A549 (cell line): Measurements from ENCODE around the gene SCTR. TPM values are rescaled to one million over a fixed set of nuclear protein-coding genes. Genes with fewer than 3 reads are reported as not detected.

ENCODE experiments used
- ATAC-seq, 2 experiments: fragments of 200-7000 bp in 1 of 2; fragments of >200 bp in 1 of 2; cut with Nextera tagmentation in 1 of 2; cut with Tn5 transposase in 1 of 2; 3 replicates each; pipeline versions ENCODE4 v1.8.0 to v1.9.1; 2018 to 2020; ENCODE audit warnings: mild to moderate bottlenecking in 1 of 2, moderate library complexity in 1 of 2
- CTCF ChIA-PET: fragments of 300-600 bp; sonication (Branson Sonifier 250); formaldehyde crosslinking; extraction: SDS; loops from one replicate; lab custom pipeline; 2021; ENCODE audit warnings: antibody characterized with exemption, inconsistent platforms; lab: Yijun Ruan, JAX
- POLR2A ChIA-PET: fragments of 350-600 bp; formaldehyde crosslinking; extraction: SDS; loops from one replicate; lab custom pipeline; 2021; ENCODE audit warnings: antibody characterized with exemption, inconsistent platforms; lab: Yijun Ruan, JAX
- DNase-seq, 2 experiments: peaks; one replicate each; pipeline versions ENCODE4 v3.0.0 to v3.0.0-alpha.2; 2011 to 2016; ENCODE audit warnings: low read depth in 1 of 2, low spot score in 1 of 2
- FAIRE-seq: peaks from 2 replicates; lab custom pipeline; 2011; peaks lifted over from hg19 to GRCh38; lab: Jason Lieb, UNC
- H3K27ac ChIP-seq, 2 experiments: fragments of >200 bp; sonication (Bioruptor Twin); formaldehyde crosslinking; 3 replicates each; pipeline ENCODE4 v1.5.1; 2016 to 2017
- H3K4me1 ChIP-seq: fragments of >200 bp; sonication (Bioruptor Twin); formaldehyde crosslinking; 3 replicates; pipeline ENCODE4 v1.6.1; 2016
- H3K4me2 ChIP-seq: fragments of >200 bp; sonication (Bioruptor Twin); formaldehyde crosslinking; 3 replicates; pipeline ENCODE4 v1.6.1; 2016
- H3K4me3 ChIP-seq: fragments of >200 bp; sonication (Bioruptor Twin); formaldehyde crosslinking; 3 replicates; pipeline ENCODE4 v1.5.1; 2016
- H3K9me3 ChIP-seq: fragments of >200 bp; sonication (Bioruptor Twin); formaldehyde crosslinking; 3 replicates; pipeline ENCODE4 v1.6.1; 2016
- CBX2 ChIP-seq: fragments of 200-600 bp; sonication (generic); IDR thresholded peaks from 2 replicates; pipeline ENCODE4 v1.6.1; 2016; ENCODE audit warnings: low read depth, mild to moderate bottlenecking, borderline replicate concordance
- CHD2 ChIP-seq: fragments of 150-350 bp; IDR thresholded peaks from 2 replicates; pipeline ENCODE4 v1.6.1; 2014; ENCODE audit warnings: low read length; ENCODE audit not compliant: partially characterized antibody
- CTCF ChIP-seq: fragments of >200 bp; sonication (Bioruptor Twin); formaldehyde crosslinking; IDR thresholded peaks from 3 replicates; pipeline ENCODE4 v1.5.1; 2016
- FOSL2 ChIP-seq, 2 experiments: fragments of 450-650 bp in 1 of 2; fragments of >200 bp in 1 of 2; sonication (Bioruptor Twin) in 1 of 2; formaldehyde crosslinking; IDR thresholded peaks; 2 replicates each; pipeline versions ENCODE4 v1.5.0 to v1.6.1; 2016 to 2020; ENCODE audit warnings: mild to moderate bottlenecking in 1 of 2, moderate library complexity in 1 of 2
- FOXS1 ChIP-seq: fragments of 250-450 bp; sonication (Bioruptor Pico); IDR thresholded peaks from 2 replicates; pipeline ENCODE4 v1.5.0; 2020; ENCODE audit warnings: mild to moderate bottlenecking, moderate library complexity
- JUN ChIP-seq, 2 experiments: fragments of >200 bp; sonication (Bioruptor Twin); formaldehyde crosslinking; IDR thresholded peaks; 2 replicates in 1 of 2; 3 replicates in 1 of 2; pipeline ENCODE4 v1.6.1; 2016 to 2017
- KDM5A ChIP-seq: fragments of 200-600 bp; sonication (generic); IDR thresholded peaks from 2 replicates; pipeline ENCODE4 v1.6.1; 2016; ENCODE audit warnings: antibody characterized with exemption, mild to moderate bottlenecking
- MAFK ChIP-seq: fragments of 450-650 bp; IDR thresholded peaks from 2 replicates; pipeline ENCODE4 v1.6.1; 2014; ENCODE audit not compliant: partially characterized antibody
- PBX3 ChIP-seq: IDR thresholded peaks from 2 replicates; pipeline ENCODE4 v1.6.1; 2012
- POLR2A ChIP-seq: IDR thresholded peaks from 2 replicates; pipeline ENCODE4 v1.6.1; 2012; ENCODE audit warnings: mild to moderate bottlenecking, low read length
- RAD21 ChIP-seq, 2 experiments: fragments of >200 bp in 1 of 2; sonication (Bioruptor Twin) in 1 of 2; formaldehyde crosslinking in 1 of 2; IDR thresholded peaks in 1 of 2; conservative IDR thresholded peaks in 1 of 2; 2 replicates in 1 of 2; 3 replicates in 1 of 2; pipeline ENCODE4 v1.6.1; 2012 to 2018; ENCODE audit warnings: inconsistent platforms in 1 of 2
- RCOR1 ChIP-seq: fragments of 150-350 bp; IDR thresholded peaks from 2 replicates; pipeline ENCODE4 v1.6.1; 2014; ENCODE audit warnings: antibody characterized with exemption, low read length, low read depth
- REST ChIP-seq: fragments of 200-600 bp; sonication (generic); IDR thresholded peaks from 2 replicates; pipeline ENCODE4 v1.6.1; 2016; ENCODE audit warnings: antibody characterized with exemption, mild to moderate bottlenecking, moderate library complexity
- TP53 ChIP-seq: fragments of 250-450 bp; sonication (Bioruptor Pico); IDR thresholded peaks from 2 replicates; pipeline ENCODE4 v1.5.0; 2021; ENCODE audit warnings: mild to moderate bottlenecking, moderate library complexity
- ZSCAN20 ChIP-seq: fragments of 250-450 bp; sonication (Bioruptor Pico); IDR thresholded peaks from 2 replicates; pipeline ENCODE4 v1.8.0; 2022; ENCODE audit warnings: mild to moderate bottlenecking, moderate library complexity
- WGBS: methylation state at CpG from one replicate; pipeline ENCODE4 v1.1.6; 2017; ENCODE audit errors: missing lambda C conversion rate; 5-methylcytosine and 5-hydroxymethylcytosine counted together
- polyA plus RNA-seq, 4 experiments: library from polyadenylated mRNA; depleted of rRNA in 3 of 4; stranded (reverse); fragments of >200 nt; fragmentation: RNase III in 1 of 4; extraction: RNeasy Plus Mini Kit Qiagen cat#74134 plus additional on column Dnase treatment in 1 of 4; gene quantifications; 2 replicates in 3 of 4; 3 replicates in 1 of 4; pipeline ENCODE4 v1.2.3, GENCODE V29; 2011 to 2017

The SCTR gene
- polyA plus RNA-seq, 2 of the 4 experiments (the other 2 are of a cell fraction) = not detected

GRCh38 chr2:119523383-119523951, 816 bp downstream of the SCTR start (continued):
- TF ChIP-seq RAD21 (conservative IDR thresholded peaks at IDR 0.05 in 1 of 2, IDR thresholded peaks at IDR 0.05 in 1 of 2) (no peak), KDM5A (no peak), JUN (IDR thresholded peaks at IDR 0.05) (no peak), FOSL2 (IDR thresholded peaks at IDR 0.05) (no peak), FOSL2 (CRISPR knock-in tag; IDR thresholded peaks at IDR 0.05) (no peak)

- no peak overlapping the region for H3K4me2 ChIP-seq
- TF ChIP-seq RCOR1 (no peak), KDM5A (no peak), CBX2 (no peak), TP53 (CRISPR knock-in tag) (no peak), ZSCAN20 (CRISPR knock-in tag) (no peak), MAFK (no peak), REST (no peak)
- CTCF ChIA-PET = interaction anchor here (0.8 to 1.6 kb wide), 2 partner anchors 10 to 46 kb away, joined by 3 to 4 read pairs; no protein-coding TSS in a partner anchor
- POLR2A ChIA-PET = no interaction called here
- H3K4me1 ChIP-seq = no peaks in the 10 kb centered on the region
- H3K9me3 ChIP-seq = no peaks in the 10 kb centered on the region
- ATAC-seq (no peak), FAIRE-seq (no peak), DNase-seq (no peak)
- WGBS = 15% methylated on average over 6 of the region's 6 CpGs
- no peak overlapping the region for H3K4me3 ChIP-seq
- no peak overlapping the region for H3K27ac ChIP-seq
Measured at GRCh38 chr2:119522671-119523070, 1.6 kb downstream of the SCTR start.

- TF ChIP-seq PBX3 (no peak), POLR2A (no peak), FOXS1 (no peak), CBX2 (no peak), CTCF (no peak), RAD21 (conservative IDR thresholded peaks at IDR 0.05 in 1 of 2, IDR thresholded peaks at IDR 0.05 in 1 of 2) (no peak), CHD2 (no peak), JUN (IDR thresholded peaks at IDR 0.05) (no peak), FOSL2 (IDR thresholded peaks at IDR 0.05) (no peak), FOSL2 (CRISPR knock-in tag; IDR thresholded peaks at IDR 0.05) (no peak)
- TF ChIP-seq, all 56 proteins: peak for 0
- ChIA-PET POLR2A (no interaction called here), CTCF (interaction anchor here (1.6 kb wide), 1 partner anchor 45 kb away, joined by 4 read pairs; no protein-coding TSS in a partner anchor)
- H3K4me2 ChIP-seq = no peak overlapping the region
- 72% methylated on average over 11 of the region's 11 CpGs for whole genome bisulfite sequencing
- ATAC-seq = no peak
- no peaks in the 10 kb centered on the region for H3K9me3 ChIP-seq
- no peak for FAIRE-seq
- DNase-seq = no peak
- H3K27ac ChIP-seq = no peak overlapping the region
- no peak overlapping the region for H3K4me3 ChIP-seq
- no peaks in the 10 kb centered on the region for H3K4me1 ChIP-seq
Measured at GRCh38 chr2:119521433-119522050, 2.7 kb downstream of the SCTR start.
